HG02763 (cell line): ENCODE data around the gene SPSB2.

Experiments
- ATAC-seq: cut with Tn5 transposase; IDR thresholded peaks from one replicate; pipeline ENCODE4 v1.9.1; 2021; ENCODE audit warnings: mild to moderate bottlenecking, moderate library complexity; ENCODE audit not compliant: unreplicated experiment

Gene SPSB2

GRCh38 chr12:6834873-6835272 lies 38.2 kb downstream of the SPSB2 start:
- no peak for ATAC-seq

GRCh38 chr12:6834254-6834653 lies 38.8 kb downstream of the SPSB2 start:
- ATAC-seq = no peak

GRCh38 chr12:6833189-6833890 lies 39.8 kb downstream of the SPSB2 start:
- ATAC-seq = no peak

GRCh38 chr12:6832125-6832524 lies 41.0 kb downstream of the SPSB2 start:
- ATAC-seq = no peak

GRCh38 chr12:6831450-6831995 lies 41.6 kb downstream of the SPSB2 start:
- ATAC-seq = no peak

- no peak for ATAC-seq
These were observed 42.1 kb downstream of the SPSB2 start for GRCh38 chr12:6830999-6831398.

GRCh38 chr12:6830286-6830890 lies 42.7 kb downstream of the SPSB2 start:
- no peak for ATAC-seq

GRCh38 chr12:6829536-6830220 lies 43.4 kb downstream of the SPSB2 start:
- no peak for ATAC-seq

- no peak for ATAC-seq
These were observed 44.1 kb downstream of the SPSB2 start for GRCh38 chr12:6828781-6829535.

- ATAC-seq = no peak
These were observed 44.9 kb downstream of the SPSB2 start, which contains the start of gene P3H3 for GRCh38 chr12:6827982-6828780. TSS of gene P3H3 (plus strand) at chr12:6828407. CDS start at chr12:6828441, 34 bp downstream.

- ATAC-seq = no peak
These were observed 45.6 kb downstream of the SPSB2 start for GRCh38 chr12:6827437-6827911.

GRCh38 chr12:6826734-6827436 lies 46.2 kb downstream of the SPSB2 start:
- no peak for ATAC-seq

GRCh38 chr12:6826125-6826733 lies 46.9 kb downstream of the SPSB2 start:
- no peak for ATAC-seq

GRCh38 chr12:6825398-6826124 lies 47.5 kb downstream of the SPSB2 start:
- no peak for ATAC-seq

GRCh38 chr12:6824901-6825381 lies 48.2 kb downstream of the SPSB2 start:
- ATAC-seq = no peak

- no peak for ATAC-seq
These were observed 48.9 kb downstream of the SPSB2 start for GRCh38 chr12:6824085-6824775.

- no peak for ATAC-seq
These were observed 49.7 kb downstream of the SPSB2 start for GRCh38 chr12:6823182-6824084.
